Stimulated activated CD4-positive, alpha-beta T cell treated with anti-CD3 and anti-CD28 coated beads, Interleukin-2, amount 100 ng/mL, for 24 hours (primary cell): ENCODE data around the gene IL31.

Experiments used
- DNase-seq, 2 donors: peaks; one replicate each; pipeline ENCODE4 v3.0.0-alpha.2; 2020

The IL31 gene

DNA sequence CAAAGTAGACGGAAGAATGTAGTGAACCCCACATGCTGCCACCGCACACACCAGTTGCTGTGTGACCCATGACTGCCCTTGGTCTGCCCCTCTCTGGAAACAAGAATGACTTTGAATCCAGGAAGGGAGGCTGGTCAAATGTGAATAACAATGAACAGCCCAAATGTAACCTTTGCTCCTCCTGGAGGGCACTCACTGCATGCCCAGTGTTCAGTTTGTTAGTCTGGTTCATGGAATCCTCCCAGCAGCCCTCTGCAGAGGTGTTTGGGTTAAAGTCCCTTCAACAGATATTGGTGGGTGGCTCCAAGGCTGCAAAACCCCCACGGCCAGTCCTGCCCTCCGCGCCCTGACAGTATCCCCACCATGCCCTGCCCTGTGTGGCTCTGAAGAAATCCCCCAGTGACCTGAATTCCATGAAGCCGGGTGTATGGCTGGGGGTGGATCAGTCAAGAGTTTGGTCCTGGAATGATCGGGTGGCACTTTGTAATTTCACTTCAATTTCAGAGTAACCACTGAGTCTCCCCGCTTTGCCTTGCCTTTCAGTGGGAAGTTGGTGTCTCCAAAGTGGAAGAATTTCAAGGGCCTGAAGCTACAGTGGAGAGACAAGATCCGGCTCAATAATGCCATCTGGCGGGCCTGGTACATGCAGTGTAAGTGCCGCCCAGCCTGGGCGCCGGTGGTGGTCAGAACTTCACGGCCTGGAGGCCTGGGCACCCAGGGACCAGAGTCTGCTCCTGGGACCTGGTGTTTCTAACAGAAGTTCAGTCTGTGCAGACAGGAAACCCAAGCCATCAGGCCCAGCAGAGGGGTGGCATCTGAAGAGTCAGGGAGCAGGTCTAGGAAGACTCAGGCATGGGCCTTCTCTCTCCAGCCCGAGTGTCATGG is 47.1 kb downstream of the IL31 start:
- DNase-seq = no peak

DNA sequence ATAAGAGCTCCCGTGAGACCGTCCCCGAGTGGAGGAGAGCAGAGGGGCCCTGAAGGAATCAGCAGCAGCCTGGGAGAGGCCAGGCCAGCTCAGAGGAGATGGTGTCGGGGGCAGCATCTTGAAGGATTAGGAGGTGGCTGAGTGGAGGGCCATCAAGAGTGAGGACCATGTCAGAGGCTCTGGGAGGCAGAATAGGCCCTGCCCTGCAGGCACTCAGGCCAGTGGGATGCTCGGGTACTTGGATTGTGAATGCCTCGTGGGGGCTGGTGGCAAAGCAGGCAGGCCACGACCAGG is 47.7 kb downstream of the IL31 start:
- no peak for DNase-seq

DNA sequence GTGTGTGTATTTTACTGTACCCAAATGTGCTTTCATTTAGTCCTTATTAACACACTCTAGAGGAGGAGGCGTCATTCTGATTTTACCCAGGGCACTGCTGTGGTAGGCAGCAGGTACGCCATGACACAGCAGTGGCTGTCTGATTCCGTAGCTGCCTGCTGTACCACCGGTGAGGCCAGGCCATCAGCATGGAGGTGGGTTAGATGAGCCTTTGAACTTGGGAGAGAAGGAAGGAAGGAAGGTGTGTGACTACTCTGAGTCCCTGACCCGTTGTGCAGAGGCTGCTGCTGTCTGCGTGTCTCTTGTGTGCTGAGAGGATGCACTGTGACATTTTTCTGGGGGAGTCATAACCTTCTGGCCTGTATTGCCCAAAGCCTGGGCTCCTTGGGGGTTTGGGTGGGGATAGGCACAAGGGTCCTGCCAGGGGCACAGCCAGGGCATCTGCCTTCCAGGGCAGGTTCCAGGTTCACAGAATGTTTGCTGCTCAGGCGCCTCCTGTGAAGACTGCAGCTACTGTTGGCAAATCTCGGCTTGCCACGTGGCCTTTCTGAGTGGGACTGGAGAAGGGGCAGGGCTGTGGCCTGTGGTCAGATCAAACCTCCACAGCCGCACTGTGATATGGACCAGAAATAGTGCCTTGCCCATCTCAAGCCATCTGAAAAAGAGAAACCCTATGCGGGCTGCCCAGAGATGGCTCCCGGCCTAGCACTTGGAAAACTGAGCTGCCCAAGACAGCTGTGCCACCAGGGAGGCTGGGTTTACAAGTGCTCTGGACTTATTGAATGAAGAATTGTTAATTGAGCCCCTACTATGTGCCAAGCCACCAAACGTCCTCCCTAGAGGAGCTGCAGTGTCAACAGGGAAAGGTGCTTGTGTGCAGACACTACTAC is 48.3 kb downstream of the IL31 start:
- DNase-seq = no peak

DNA sequence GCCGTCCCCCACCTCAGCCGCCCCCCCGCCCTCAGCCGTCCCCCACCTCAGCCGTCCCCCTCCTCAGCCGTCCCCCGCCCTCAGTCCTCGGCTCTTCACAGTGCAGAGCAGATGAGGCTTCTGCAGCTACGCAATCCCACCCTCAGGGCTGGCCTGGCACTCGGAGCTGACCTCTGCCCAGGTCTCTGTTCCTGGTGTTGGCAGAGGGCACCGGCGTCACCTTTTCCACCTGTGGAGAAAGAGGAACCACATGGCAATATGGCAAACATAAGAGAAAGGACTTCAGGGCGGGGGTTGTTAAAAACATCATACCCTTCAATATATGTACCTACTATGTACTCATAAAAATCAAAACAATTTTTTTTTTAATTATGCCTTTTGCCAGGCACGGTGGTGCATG is 49.7 kb downstream of the IL31 start:
- no peak for DNase-seq

DNA sequence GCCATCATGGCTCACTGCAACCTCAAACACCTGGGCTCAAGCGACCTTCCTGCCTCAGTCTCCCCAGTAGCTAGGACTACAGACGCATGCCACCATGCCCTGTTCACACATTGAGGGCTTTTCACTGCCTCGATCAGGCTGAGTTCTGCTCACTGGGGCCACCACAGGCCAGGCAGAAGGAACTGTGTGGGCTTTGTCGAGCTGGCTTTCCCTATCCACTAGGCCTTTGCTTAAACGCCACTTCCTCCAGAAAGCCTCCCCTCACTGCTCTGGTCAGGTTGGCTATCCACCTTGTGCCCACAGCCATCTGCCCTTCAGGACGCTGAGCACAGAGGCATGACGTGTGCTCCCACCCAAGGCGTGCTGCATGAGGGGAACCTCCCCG is 50.3 kb downstream of the IL31 start:
- no peak for DNase-seq

DNA sequence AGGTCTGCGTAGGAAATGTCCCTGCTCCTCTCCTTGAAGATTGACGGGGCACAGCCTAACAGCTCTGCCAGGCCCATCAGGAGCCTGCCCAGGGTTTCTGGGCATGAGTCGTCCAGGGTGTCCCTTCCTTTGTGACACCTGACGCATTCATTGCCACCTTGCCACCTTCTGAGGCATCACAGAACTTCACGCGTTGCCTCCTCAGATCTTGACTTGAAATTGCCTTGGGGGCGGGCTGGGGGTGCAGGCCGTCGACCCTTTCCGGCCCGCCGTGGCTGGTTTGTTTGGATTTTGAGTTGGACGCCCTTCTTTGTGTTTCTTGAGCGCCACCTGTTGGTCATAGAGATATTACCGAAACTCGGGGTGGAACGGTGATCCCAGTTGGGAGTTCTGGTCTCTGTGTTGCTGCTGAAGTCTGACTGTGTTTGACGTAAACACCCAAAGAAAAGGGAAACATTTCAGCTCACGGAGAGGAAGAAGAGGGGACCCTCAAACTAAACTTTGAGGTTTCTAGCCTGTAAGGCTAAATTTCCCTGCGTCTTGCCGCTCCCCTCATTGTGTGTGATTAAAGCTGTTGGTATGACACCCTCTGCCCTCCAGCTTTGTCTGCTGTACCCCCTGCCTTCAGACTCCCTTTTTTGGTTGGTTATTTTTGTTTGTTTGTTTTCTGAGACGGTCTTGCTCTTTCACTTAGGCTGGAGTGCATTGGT is 50.8 kb downstream of the IL31 start:
- DNase-seq = peak; percentile 73 to 80
